Testis (tissue), 2 donors: ENCODE results near the gene SPOP.

ENCODE experiments used
- POLR2A ChIP-seq: fragments of 450-650 bp; IDR thresholded peaks from one replicate; pipeline ENCODE4 v1.6.1; 2017; ENCODE audit warnings: antibody characterized with exemption, mild to moderate bottlenecking, moderate library complexity
- TF ChIP-seq, protein P1 (sequence below), 3 experiments: fragments of 450-650 bp in 2 of 3; fragments of 200-600 bp in 1 of 3; sonication (generic) in 1 of 3; IDR thresholded peaks; one replicate each; pipeline ENCODE4 v1.5.1; 2016 to 2019; ENCODE audit warnings: antibody characterized with exemption in 3 of 3, mild to moderate bottlenecking in 2 of 3, moderate library complexity in 1 of 3

DNA sequence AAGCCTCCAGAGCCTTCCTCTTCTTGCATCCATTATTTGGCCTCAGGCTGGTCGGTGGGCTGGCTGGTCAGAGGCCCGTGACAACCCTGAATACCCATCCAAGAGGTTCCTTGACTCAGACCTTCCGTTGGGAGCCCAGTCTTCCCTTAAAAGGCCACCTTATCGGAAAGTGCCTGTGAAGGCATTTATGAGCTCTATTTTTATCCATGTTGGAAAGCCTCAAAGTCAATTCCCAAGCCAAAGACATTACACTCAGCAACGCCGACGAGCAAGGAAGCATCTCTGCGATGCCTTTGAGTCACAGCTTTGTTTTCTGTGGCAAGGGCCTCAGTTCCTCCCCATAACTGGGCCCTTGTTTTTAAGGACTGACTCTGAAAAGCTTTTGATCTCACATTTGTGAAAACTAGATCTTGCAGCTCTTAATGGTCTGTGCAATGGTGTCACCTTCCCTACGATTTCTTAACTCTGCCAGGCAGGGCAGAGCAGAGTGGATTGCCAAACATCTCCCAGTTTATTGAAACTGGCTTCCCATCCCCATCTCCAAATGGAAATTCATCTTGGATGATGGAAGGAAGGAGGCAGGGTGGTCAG is 13.3 kb upstream of the SPOP start:
- no peak for TF ChIP-seq POLR2A
- TF ChIP-seq, protein P1, sequence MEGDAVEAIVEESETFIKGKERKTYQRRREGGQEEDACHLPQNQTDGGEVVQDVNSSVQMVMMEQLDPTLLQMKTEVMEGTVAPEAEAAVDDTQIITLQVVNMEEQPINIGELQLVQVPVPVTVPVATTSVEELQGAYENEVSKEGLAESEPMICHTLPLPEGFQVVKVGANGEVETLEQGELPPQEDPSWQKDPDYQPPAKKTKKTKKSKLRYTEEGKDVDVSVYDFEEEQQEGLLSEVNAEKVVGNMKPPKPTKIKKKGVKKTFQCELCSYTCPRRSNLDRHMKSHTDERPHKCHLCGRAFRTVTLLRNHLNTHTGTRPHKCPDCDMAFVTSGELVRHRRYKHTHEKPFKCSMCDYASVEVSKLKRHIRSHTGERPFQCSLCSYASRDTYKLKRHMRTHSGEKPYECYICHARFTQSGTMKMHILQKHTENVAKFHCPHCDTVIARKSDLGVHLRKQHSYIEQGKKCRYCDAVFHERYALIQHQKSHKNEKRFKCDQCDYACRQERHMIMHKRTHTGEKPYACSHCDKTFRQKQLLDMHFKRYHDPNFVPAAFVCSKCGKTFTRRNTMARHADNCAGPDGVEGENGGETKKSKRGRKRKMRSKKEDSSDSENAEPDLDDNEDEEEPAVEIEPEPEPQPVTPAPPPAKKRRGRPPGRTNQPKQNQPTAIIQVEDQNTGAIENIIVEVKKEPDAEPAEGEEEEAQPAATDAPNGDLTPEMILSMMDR (IDR thresholded peaks at IDR 0.05), result no peak
